Glutamatergic neuron (in vitro differentiated cells): Measurements from ENCODE around the gene APOL4. TPM values are rescaled to one million over a fixed set of nuclear protein-coding genes. Genes with fewer than 3 reads are reported as not detected.

Experiments used
- DNase-seq: peaks from one replicate; pipeline ENCODE4 v3.0.0; 2022
- H3K27ac Mint-ChIP-seq: one replicate; pipeline ENCODE4 v1.8.0; 2020; ENCODE audit warnings: mild to moderate bottlenecking, mixed read lengths, inconsistent platforms; ENCODE audit not compliant: unreplicated experiment
- H3K27me3 Mint-ChIP-seq: one replicate; pipeline ENCODE4 v1.8.0; 2020; ENCODE audit warnings: mild to moderate bottlenecking, moderate library complexity, mixed read lengths, inconsistent platforms; ENCODE audit not compliant: unreplicated experiment
- H3K36me3 Mint-ChIP-seq: one replicate; pipeline ENCODE4 v1.8.0; 2020; ENCODE audit warnings: mild to moderate bottlenecking, mixed read lengths, inconsistent platforms; ENCODE audit not compliant: unreplicated experiment
- H3K4me1 Mint-ChIP-seq: one replicate; pipeline ENCODE4 v1.8.0; 2020; ENCODE audit warnings: mild to moderate bottlenecking, low read depth, mixed read lengths, inconsistent platforms; ENCODE audit not compliant: unreplicated experiment
- H3K4me3 Mint-ChIP-seq: one replicate; pipeline ENCODE4 v1.8.0; 2020; ENCODE audit warnings: mild to moderate bottlenecking, mixed read lengths, inconsistent platforms; ENCODE audit not compliant: unreplicated experiment
- H3K9me3 Mint-ChIP-seq: one replicate; pipeline ENCODE4 v1.8.0; 2020; ENCODE audit warnings: mild to moderate bottlenecking, moderate library complexity, mixed read lengths, inconsistent platforms; ENCODE audit not compliant: unreplicated experiment
- CTCF ChIP-seq: fragments of 200-600 bp; sonication (generic); IDR thresholded peaks from one replicate; pipeline ENCODE4 v1.5.0; 2021; ENCODE audit not compliant: partially characterized antibody, unreplicated experiment
- total RNA-seq: library from RNA; stranded (reverse); fragmentation: NEBNext Ultra II Directional; extraction: Animal tissue kit (Norgen Biotek cat#: 25700); gene quantifications from one replicate; pipeline ENCODE4 v1.2.1, GENCODE V29; 2021; ENCODE audit not compliant: unreplicated experiment

Gene APOL4
- total RNA-seq, 1 donor from 2014 or later, result not detected

DNA sequence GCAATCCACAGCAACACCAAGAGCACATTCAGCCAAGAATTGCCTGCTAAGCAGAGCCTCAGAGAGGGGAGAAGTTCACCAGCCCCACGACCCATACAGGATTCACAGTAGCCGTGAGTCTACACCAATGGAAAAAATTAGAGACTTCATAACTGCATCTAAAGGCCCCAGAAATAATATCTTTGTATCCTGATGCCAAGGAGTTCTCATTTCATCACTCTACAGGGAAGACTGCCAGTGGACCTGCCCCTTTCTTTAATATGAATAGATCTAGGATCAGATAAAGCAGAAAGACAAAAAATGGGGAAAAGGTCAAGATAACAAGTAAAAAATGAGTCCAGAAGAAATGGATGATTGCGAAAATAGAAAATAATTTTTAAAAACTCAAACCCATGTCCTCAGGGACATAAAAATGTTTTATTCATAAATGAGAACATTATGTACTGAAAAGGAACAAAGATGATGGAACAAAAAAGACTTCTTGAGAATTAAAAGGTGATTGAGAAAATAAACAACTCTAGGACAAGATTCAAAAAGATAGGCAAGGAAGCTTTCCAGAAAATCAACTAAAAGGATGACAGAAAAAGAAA is 50.5 kb downstream of the APOL4 start:
- TF ChIP-seq CTCF, result no peak
- no peaks in the 10 kb centered on the region for H3K27me3 Mint-ChIP-seq
- no peak overlapping the region for H3K4me3 Mint-ChIP-seq
- H3K4me1 Mint-ChIP-seq, result peaks cover 8% of the 10 kb centered on the region
- H3K27ac Mint-ChIP-seq, result no peak overlapping the region
- DNase-seq, result no peak
- H3K36me3 Mint-ChIP-seq, result no peaks in the 10 kb centered on the region
- H3K9me3 Mint-ChIP-seq, result peaks cover 2% of the 10 kb centered on the region

DNA sequence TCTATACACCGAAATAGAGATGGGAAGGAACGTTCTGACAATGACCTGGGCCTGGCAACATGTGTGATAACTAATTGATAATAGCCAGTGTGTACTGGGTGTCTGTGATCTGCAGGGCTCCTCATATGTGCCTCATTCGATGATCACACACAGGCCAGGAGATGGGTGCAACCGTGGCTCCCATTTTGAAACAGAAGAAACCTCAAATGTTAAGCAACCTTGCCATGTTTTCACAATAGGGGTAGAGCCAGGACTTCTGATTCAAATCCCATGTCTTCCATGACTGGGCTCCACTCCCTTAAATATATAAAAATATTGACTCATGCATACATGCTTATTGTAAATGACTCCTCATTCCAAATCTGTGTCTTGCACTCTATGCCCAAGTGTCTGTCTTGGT is 52.2 kb downstream of the APOL4 start:
- H3K4me1 Mint-ChIP-seq, result peaks cover 8% of the 10 kb centered on the region
- no peaks in the 10 kb centered on the region for H3K27me3 Mint-ChIP-seq
- no peak for TF ChIP-seq CTCF
- no peaks in the 10 kb centered on the region for H3K36me3 Mint-ChIP-seq
- no peak for DNase-seq
- peaks cover 2% of the 10 kb centered on the region for H3K9me3 Mint-ChIP-seq
- H3K4me3 Mint-ChIP-seq, result no peak overlapping the region
- H3K27ac Mint-ChIP-seq, result no peak overlapping the region

DNA sequence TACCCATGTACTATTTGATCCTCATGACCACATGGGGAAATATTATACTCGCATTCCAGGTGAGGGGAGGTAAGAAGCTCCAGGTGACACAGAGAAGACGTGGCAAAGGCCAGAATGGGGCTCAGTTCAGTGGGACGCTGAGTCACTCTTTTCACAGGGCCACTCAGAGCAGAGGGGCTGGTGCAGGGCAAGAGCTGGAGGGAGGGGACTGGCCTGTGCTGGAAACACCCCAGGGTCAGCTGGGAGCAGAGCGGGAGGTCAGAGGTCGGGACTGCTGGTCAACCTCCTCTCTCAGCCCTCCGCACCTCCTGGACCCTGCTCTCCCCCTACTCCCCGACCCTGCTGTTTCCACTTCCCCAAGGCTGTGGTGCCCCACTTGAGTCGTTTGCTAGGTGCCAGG is 53.2 kb downstream of the APOL4 start:
- no peak overlapping the region for H3K27ac Mint-ChIP-seq
- TF ChIP-seq CTCF, result no peak
- no peaks in the 10 kb centered on the region for H3K27me3 Mint-ChIP-seq
- peaks cover 2% of the 10 kb centered on the region for H3K9me3 Mint-ChIP-seq
- no peak overlapping the region for H3K4me3 Mint-ChIP-seq
- no peaks in the 10 kb centered on the region for H3K36me3 Mint-ChIP-seq
- H3K4me1 Mint-ChIP-seq, result peaks cover 8% of the 10 kb centered on the region
- no peak for DNase-seq

- H3K27me3 Mint-ChIP-seq, result no peaks in the 10 kb centered on the region
Measured at GRCh38 chr22:36147196-36147791, 54.3 kb downstream of the APOL4 start.

More at GRCh38 chr22:36147196-36147791, 54.3 kb downstream of the APOL4 start:
- no peak for TF ChIP-seq CTCF
- Mint-ChIP-seq H3K9me3 (peaks cover 2% of the 10 kb centered on the region), H3K4me3 (no peak overlapping the region), H3K27ac (no peak overlapping the region), H3K4me1 (peaks cover 8% of the 10 kb centered on the region), H3K36me3 (no peaks in the 10 kb centered on the region)
- DNase-seq, result no peak
